Natural killer cell (primary cell): Measurements from ENCODE around the gene ARAF. TPM values are rescaled to one million over a fixed set of nuclear protein-coding genes. Genes with fewer than 3 reads are reported as not detected.
A peak's percentile ranks its signal among the peaks of the same experiment; 100 is the strongest.

Source experiments
- ATAC-seq, 3 donors: fragments of 150-1000 bp in 2 of 3; fragments of 200-7000 bp in 1 of 3; cut with Tn5 transposase; 1 replicate in 1 of 3; 2 replicates in 2 of 3; pipeline ENCODE4 v1.10.0; 2021; ENCODE audit warnings: mild to moderate bottlenecking in 2 of 3, moderate library complexity in 2 of 3
- DNase-seq, 2 donors: peaks; one replicate each; pipeline versions ENCODE4 v3.0.0 to v3.0.0-alpha.2; 2013 to 2021; ENCODE audit warnings: mixed read lengths in 1 of 2
- H3K27ac ChIP-seq: one replicate; pipeline ENCODE4 v1.5.1; 2013; ENCODE audit warnings: mild to moderate bottlenecking, low read length
- H3K27me3 ChIP-seq: one replicate; pipeline ENCODE4 v1.6.1; 2013; ENCODE audit warnings: low read length; ENCODE audit not compliant: control insufficient read depth, insufficient read depth
- H3K36me3 ChIP-seq: one replicate; pipeline ENCODE4 v1.6.1; 2013; ENCODE audit warnings: low read length; ENCODE audit not compliant: control insufficient read depth, insufficient read depth
- H3K4me1 ChIP-seq: one replicate; pipeline ENCODE4 v1.6.1; 2013; ENCODE audit warnings: low read length; ENCODE audit not compliant: control insufficient read depth, insufficient read depth
- H3K4me3 ChIP-seq: one replicate; pipeline ENCODE4 v1.5.1; 2013; ENCODE audit warnings: low read length
- H3K9me3 ChIP-seq: one replicate; pipeline ENCODE4 v1.6.1; 2013; ENCODE audit warnings: low read length; ENCODE audit not compliant: control insufficient read depth, insufficient read depth
- H3K27ac Mint-ChIP-seq, 2 donors: one replicate each; pipeline ENCODE4 v1.8.0; 2022; ENCODE audit warnings: mild to moderate bottlenecking in 2 of 2, mixed read lengths in 2 of 2, moderate library complexity in 1 of 2
- H3K27me3 Mint-ChIP-seq, 2 donors: one replicate each; pipeline ENCODE4 v1.8.0; 2022; ENCODE audit warnings: low read depth in 2 of 2, mixed read lengths in 2 of 2
- H3K36me3 Mint-ChIP-seq: one replicate; pipeline ENCODE4 v1.8.0; 2022; ENCODE audit warnings: mixed read lengths
- H3K4me1 Mint-ChIP-seq, 2 donors: one replicate each; pipeline ENCODE4 v1.8.0; 2022; ENCODE audit warnings: mixed read lengths in 2 of 2
- H3K4me3 Mint-ChIP-seq: one replicate; pipeline ENCODE4 v1.8.0; 2022; ENCODE audit warnings: mild to moderate bottlenecking, moderate library complexity, mixed read lengths
- H3K9me3 Mint-ChIP-seq, 2 donors: one replicate each; pipeline ENCODE4 v1.8.0; 2022; ENCODE audit warnings: mixed read lengths in 2 of 2
- WGBS: methylation state at CpG from one replicate; pipeline ENCODE4 v1.1.7; 2013; ENCODE audit warnings: missing lambda C conversion rate; ENCODE audit not compliant: insufficient coverage; 5-methylcytosine and 5-hydroxymethylcytosine counted together
- intact Hi-C: fragments of 100-400 bp; cut with micrococcal nuclease; formaldehyde crosslinking; loops from one replicate; pipeline ENCODE4 v1.14.2; 2022
- total RNA-seq, 4 donors: library from RNA; stranded (reverse); fragments of 120-200 nt in 1 of 4; gene quantifications; one replicate each; pipeline versions ENCODE4 v1.2.3 to v1.2.4, GENCODE V29; 2013 to 2022
- TF ChIP-seq, protein P1 (sequence below): fragments of 200-600 bp; IDR thresholded peaks from one replicate; pipeline ENCODE4 v1.8.0; 2022; ENCODE audit warnings: antibody characterized with exemption

ARAF gene
- total RNA-seq, 3 donors from 2014 or later (not counting 1 experiment from before 2014, with no cell fraction given) = 162 to 173 (median 169) TPM

DNA sequence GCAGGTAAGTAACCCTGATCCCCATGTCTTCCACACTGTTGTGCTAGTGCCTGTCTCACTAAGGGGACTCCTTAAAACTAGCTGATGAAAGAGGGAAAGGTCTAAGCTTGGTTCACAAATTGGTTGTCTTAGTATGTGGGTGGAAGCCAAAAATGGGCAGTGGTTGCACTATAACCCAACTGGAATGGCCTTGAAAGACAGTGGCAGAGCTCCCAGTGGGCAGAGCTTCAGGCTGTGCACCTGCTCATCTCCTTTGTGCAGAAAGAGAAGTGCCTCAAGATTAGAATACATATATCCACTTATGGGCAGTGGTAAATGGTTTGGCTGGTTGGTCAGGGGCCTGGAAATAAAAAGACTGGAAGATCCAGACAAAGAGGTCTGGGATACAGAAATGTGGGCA, 51.4 kb downstream of the ARAF start:
- Histone ChIP-seq H3K27me3 (no peaks in the 10 kb centered on the region), H3K36me3 (no peaks in the 10 kb centered on the region), H3K4me3 (no peak overlapping the region), H3K9me3 (no peaks in the 10 kb centered on the region), H3K27ac (no peak overlapping the region), H3K4me1 (no peaks in the 10 kb centered on the region)
- Mint-ChIP-seq H3K27ac (no peak overlapping the region), H3K4me3 (no peak overlapping the region), H3K9me3 (no peaks in the 10 kb centered on the region), H3K27me3 (peaks cover 22% of the 10 kb centered on the region in 2 donors), H3K36me3 (no peaks in the 10 kb centered on the region), H3K4me1 (no peaks in the 10 kb centered on the region)
- DNase-seq (no peak), ATAC-seq (no peak)
- intact Hi-C loops = no loop called here
- TF ChIP-seq, protein P1, sequence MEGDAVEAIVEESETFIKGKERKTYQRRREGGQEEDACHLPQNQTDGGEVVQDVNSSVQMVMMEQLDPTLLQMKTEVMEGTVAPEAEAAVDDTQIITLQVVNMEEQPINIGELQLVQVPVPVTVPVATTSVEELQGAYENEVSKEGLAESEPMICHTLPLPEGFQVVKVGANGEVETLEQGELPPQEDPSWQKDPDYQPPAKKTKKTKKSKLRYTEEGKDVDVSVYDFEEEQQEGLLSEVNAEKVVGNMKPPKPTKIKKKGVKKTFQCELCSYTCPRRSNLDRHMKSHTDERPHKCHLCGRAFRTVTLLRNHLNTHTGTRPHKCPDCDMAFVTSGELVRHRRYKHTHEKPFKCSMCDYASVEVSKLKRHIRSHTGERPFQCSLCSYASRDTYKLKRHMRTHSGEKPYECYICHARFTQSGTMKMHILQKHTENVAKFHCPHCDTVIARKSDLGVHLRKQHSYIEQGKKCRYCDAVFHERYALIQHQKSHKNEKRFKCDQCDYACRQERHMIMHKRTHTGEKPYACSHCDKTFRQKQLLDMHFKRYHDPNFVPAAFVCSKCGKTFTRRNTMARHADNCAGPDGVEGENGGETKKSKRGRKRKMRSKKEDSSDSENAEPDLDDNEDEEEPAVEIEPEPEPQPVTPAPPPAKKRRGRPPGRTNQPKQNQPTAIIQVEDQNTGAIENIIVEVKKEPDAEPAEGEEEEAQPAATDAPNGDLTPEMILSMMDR = no peak

DNA sequence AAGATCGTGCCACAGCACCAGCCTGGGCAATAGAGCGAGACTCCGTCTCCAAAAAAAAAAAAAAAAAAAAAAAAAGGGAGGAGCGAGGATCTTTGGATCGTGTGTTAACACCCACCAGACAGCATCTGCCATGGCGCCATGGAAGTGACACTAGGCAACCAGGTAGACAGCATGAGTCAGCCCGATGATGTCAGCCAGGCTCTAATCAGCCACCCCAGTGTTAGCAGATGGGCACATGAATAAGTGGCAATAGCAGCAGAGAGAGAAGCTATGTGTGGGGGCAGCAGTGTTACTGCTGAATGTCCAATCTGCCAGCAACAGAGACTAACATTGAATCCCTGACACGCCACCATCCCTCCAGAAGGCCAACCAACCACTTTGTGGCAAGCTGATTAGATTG, 52.1 kb downstream of the ARAF start:
- no peak overlapping the region for H3K4me3 ChIP-seq
- no peaks in the 10 kb centered on the region for H3K4me1 ChIP-seq
- ATAC-seq = no peak
- no peaks in the 10 kb centered on the region for H3K36me3 ChIP-seq
- Mint-ChIP-seq H3K4me3 (no peak overlapping the region), H3K27ac (no peak overlapping the region), H3K36me3 (no peaks in the 10 kb centered on the region), H3K4me1 (no peaks in the 10 kb centered on the region), H3K27me3 (peaks cover 28 to 29% of the 10 kb centered on the region in 2 donors), H3K9me3 (no peaks in the 10 kb centered on the region)
- TF ChIP-seq, protein P1 = no peak
- H3K27ac ChIP-seq = no peak overlapping the region
- no peaks in the 10 kb centered on the region for H3K9me3 ChIP-seq
- peaks cover 4% of the 10 kb centered on the region for H3K27me3 ChIP-seq
- intact Hi-C loops = no loop called here
- DNase-seq = no peak
- 87% methylated on average over 8 of the region's 8 CpGs for WGBS

- TF ChIP-seq, protein P1 = no peak
- Histone ChIP-seq H3K9me3 (no peaks in the 10 kb centered on the region), H3K4me1 (no peaks in the 10 kb centered on the region), H3K36me3 (no peaks in the 10 kb centered on the region), H3K27ac (no peak overlapping the region), H3K27me3 (peaks cover 5% of the 10 kb centered on the region), H3K4me3 (no peak overlapping the region)
- DNase-seq (no peak), ATAC-seq (no peak)
- WGBS = 93% methylated on average over 5 of the region's 5 CpGs
- intact Hi-C loops = no loop called here
- H3K9me3 Mint-ChIP-seq = no peaks in the 10 kb centered on the region
- no peak overlapping the region for H3K4me3 Mint-ChIP-seq
- no peaks in the 10 kb centered on the region for H3K36me3 Mint-ChIP-seq
- no peaks in the 10 kb centered on the region for H3K4me1 Mint-ChIP-seq
- H3K27ac Mint-ChIP-seq = no peak overlapping the region
- H3K27me3 Mint-ChIP-seq = peaks cover 36% of the 10 kb centered on the region in 2 donors
Observed at GRCh38 chrX:47614618-47615017, 53.6 kb downstream of the ARAF start.

GRCh38 chrX:47618923-47619485, 58.0 kb downstream of the ARAF start:
- TF ChIP-seq, protein P1 = no peak
- no peak for DNase-seq
- Histone ChIP-seq H3K4me3 (no peak overlapping the region), H3K9me3 (no peaks in the 10 kb centered on the region), H3K27ac (no peak overlapping the region), H3K27me3 (peaks cover 16% of the 10 kb centered on the region), H3K4me1 (peaks cover 12% of the 10 kb centered on the region), H3K36me3 (no peaks in the 10 kb centered on the region)
- no peaks in the 10 kb centered on the region for H3K9me3 Mint-ChIP-seq
- WGBS = 30% methylated on average over 32 of the region's 32 CpGs
- peaks cover 53 to 56% of the 10 kb centered on the region in 2 donors for H3K27me3 Mint-ChIP-seq
- H3K36me3 Mint-ChIP-seq = no peaks in the 10 kb centered on the region
- no peak for ATAC-seq
- peak overlapping the region; percentile 17 for H3K4me3 Mint-ChIP-seq
- peaks cover 0 to 6% of the 10 kb centered on the region in 2 donors for H3K4me1 Mint-ChIP-seq
- intact Hi-C loops = loop anchor here (1.0 kb wide), 1 partner anchor 58 kb away; the partner anchor contains the start of gene ARAF
- no peak overlapping the region for H3K27ac Mint-ChIP-seq
